ENCODE data around the gene DAB2IP.
A peak's percentile ranks its signal among the peaks of the same experiment; 100 is the strongest.

GRCh38 chr9:121634329-121635261 lies 16.8 kb upstream of the DAB2IP start:
- TF ChIP-seq CTCF (IDR thresholded peaks at IDR 0.05): peak; percentile 65
- TF ChIP-seq ZFX (IDR thresholded peaks at IDR 0.05; ENCODE audit: borderline replicate concordance): no peak
